Mesendoderm (in vitro differentiated cells): ENCODE measurements around the gene PEX26.
"Not testable (repeated sequence)": the region's sequence is repeated elsewhere in the genome, so short reads cannot be mapped to it uniquely, and the experiment has no call there.

ENCODE experiments used
- DNase-seq: peaks from one replicate; pipeline ENCODE4 v3.0.0; 2013
- H2AK5ac ChIP-seq: 2 replicates; pipeline ENCODE4 v1.6.1; 2013; ENCODE audit warnings: low read length, inconsistent platforms
- H2BK120ac ChIP-seq: 2 replicates; pipeline ENCODE4 v1.6.1; 2013; ENCODE audit warnings: low read depth, mild to moderate bottlenecking, low read length, moderate library complexity, mixed read lengths
- H2BK15ac ChIP-seq: replicated peaks from 2 replicates; pipeline ENCODE4 v1.6.1; 2013; ENCODE audit warnings: low read depth, mild to moderate bottlenecking, moderate library complexity
- H2BK5ac ChIP-seq: 2 replicates; pipeline ENCODE4 v1.6.1; 2013; ENCODE audit warnings: low read length, inconsistent platforms
- H3K18ac ChIP-seq: 2 replicates; pipeline ENCODE4 v1.6.1; 2013; ENCODE audit warnings: mild to moderate bottlenecking, low read length, mixed read lengths
- H3K23ac ChIP-seq: one replicate; pipeline ENCODE4 v1.6.1; 2013; ENCODE audit warnings: low read length
- H3K27ac ChIP-seq: 2 replicates; pipeline ENCODE4 v1.5.1; 2013; ENCODE audit warnings: low read depth, mild to moderate bottlenecking, inconsistent platforms, low read length, moderate library complexity
- H3K27me3 ChIP-seq: 2 replicates; pipeline ENCODE4 v1.6.1; 2013; ENCODE audit warnings: low read length, control low read depth, mild to moderate bottlenecking, inconsistent platforms; ENCODE audit not compliant: insufficient read depth, poor library complexity
- H3K36me3 ChIP-seq: 2 replicates; pipeline ENCODE4 v1.6.1; 2013; ENCODE audit warnings: low read length, inconsistent platforms; ENCODE audit not compliant: control insufficient read depth, insufficient read depth
- H3K4ac ChIP-seq: one replicate; pipeline ENCODE4 v1.6.1; 2013; ENCODE audit warnings: low read depth, mild to moderate bottlenecking, low read length, moderate library complexity
- H3K4me1 ChIP-seq: 2 replicates; pipeline ENCODE4 v1.6.1; 2013; ENCODE audit warnings: low read depth, low read length, inconsistent platforms; ENCODE audit not compliant: control insufficient read depth
- H3K4me2 ChIP-seq: 2 replicates; pipeline ENCODE4 v1.6.1; 2013; ENCODE audit warnings: low read length
- H3K4me3 ChIP-seq: 2 replicates; pipeline ENCODE4 v1.5.1; 2013; ENCODE audit warnings: mild to moderate bottlenecking, low read length
- H3K56ac ChIP-seq: one replicate; pipeline ENCODE4 v1.6.1; 2013; ENCODE audit warnings: low read length
- H3K79me1 ChIP-seq: 2 replicates; pipeline ENCODE4 v1.6.1; 2013; ENCODE audit warnings: low read length, inconsistent platforms
- H3K79me2 ChIP-seq: 2 replicates; pipeline ENCODE4 v1.6.1; 2013; ENCODE audit warnings: mild to moderate bottlenecking, low read length; ENCODE audit not compliant: control insufficient read depth, insufficient read depth
- H3K9ac ChIP-seq: 2 replicates; pipeline ENCODE4 v1.6.1; 2013; ENCODE audit warnings: low read length, inconsistent platforms
- H4K5ac ChIP-seq: one replicate; pipeline ENCODE4 v1.6.1; 2013; ENCODE audit warnings: low read length
- H4K8ac ChIP-seq: one replicate; pipeline ENCODE4 v1.6.1; 2013; ENCODE audit warnings: low read depth, mild to moderate bottlenecking, control low read depth, low read length, moderate library complexity
- WGBS: extraction: QIAGEN DNeasy Blood & Tissue Kit; methylation state at CpG from one replicate; pipeline ENCODE4 v1.1.7; 2013; ENCODE audit warnings: low lambda C conversion rate, missing lambda C conversion rate; ENCODE audit not compliant: insufficient coverage; ENCODE audit errors: extremely low coverage; 5-methylcytosine and 5-hydroxymethylcytosine counted together

Gene PEX26

GRCh38 chr22:18053216-18053946, 24.4 kb upstream of the PEX26 start:
- not testable (repeated sequence) for H3K18ac ChIP-seq, H3K9ac ChIP-seq, H2BK120ac ChIP-seq, H3K79me2 ChIP-seq, H3K4me2 ChIP-seq, H3K27ac ChIP-seq, H3K27me3 ChIP-seq, H2BK5ac ChIP-seq, DNase-seq, H3K4me1 ChIP-seq, H3K4me3 ChIP-seq, H3K56ac ChIP-seq, H4K8ac ChIP-seq, H4K5ac ChIP-seq, H2AK5ac ChIP-seq, H3K23ac ChIP-seq, H2BK15ac ChIP-seq, H3K36me3 ChIP-seq, H3K4ac ChIP-seq, H3K79me1 ChIP-seq
- no CpG with 5 or more reads among the region's 49 CpGs for WGBS

GRCh38 chr22:18055619-18056160, 22.1 kb upstream of the PEX26 start:
- no peaks in the 10 kb centered on the region for H3K4me1 ChIP-seq
- no peak overlapping the region for H3K4me3 ChIP-seq
- H3K23ac ChIP-seq: no peak overlapping the region
- no peak overlapping the region for H3K56ac ChIP-seq
- H3K18ac ChIP-seq: no peak overlapping the region
- H2BK5ac ChIP-seq: no peak overlapping the region
- H2BK15ac ChIP-seq: no peak overlapping the region
- H3K36me3 ChIP-seq: no peaks in the 10 kb centered on the region
- H3K79me2 ChIP-seq: no peaks in the 10 kb centered on the region
- no peak overlapping the region for H3K9ac ChIP-seq
- H3K4ac ChIP-seq: no peak overlapping the region
- H2BK120ac ChIP-seq: no peak overlapping the region
- no peak overlapping the region for H4K5ac ChIP-seq
- no peaks in the 10 kb centered on the region for H3K79me1 ChIP-seq
- no peaks in the 10 kb centered on the region for H3K27me3 ChIP-seq
- no peak overlapping the region for H3K27ac ChIP-seq
- H4K8ac ChIP-seq: no peak overlapping the region
- DNase-seq: no peak
- WGBS: no CpG with 5 or more reads among the region's 7 CpGs
- H3K4me2 ChIP-seq: no peak overlapping the region
- no peak overlapping the region for H2AK5ac ChIP-seq

GRCh38 chr22:18056161-18056666, 21.6 kb upstream of the PEX26 start:
- H4K8ac ChIP-seq: no peak overlapping the region
- no peaks in the 10 kb centered on the region for H3K36me3 ChIP-seq
- no peaks in the 10 kb centered on the region for H3K27me3 ChIP-seq
- no peak overlapping the region for H2BK15ac ChIP-seq
- H3K4ac ChIP-seq: no peak overlapping the region
- H2BK5ac ChIP-seq: no peak overlapping the region
- no peak overlapping the region for H3K56ac ChIP-seq
- no peaks in the 10 kb centered on the region for H3K79me2 ChIP-seq
- H3K18ac ChIP-seq: no peak overlapping the region
- no peak overlapping the region for H3K4me2 ChIP-seq
- H3K9ac ChIP-seq: no peak overlapping the region
- WGBS: no CpG with 5 or more reads among the region's 4 CpGs
- no peaks in the 10 kb centered on the region for H3K79me1 ChIP-seq
- no peak overlapping the region for H2BK120ac ChIP-seq
- H4K5ac ChIP-seq: no peak overlapping the region
- no peak for DNase-seq
- H2AK5ac ChIP-seq: no peak overlapping the region
- no peaks in the 10 kb centered on the region for H3K4me1 ChIP-seq
- H3K4me3 ChIP-seq: no peak overlapping the region
- H3K27ac ChIP-seq: no peak overlapping the region
- no peak overlapping the region for H3K23ac ChIP-seq

DNA sequence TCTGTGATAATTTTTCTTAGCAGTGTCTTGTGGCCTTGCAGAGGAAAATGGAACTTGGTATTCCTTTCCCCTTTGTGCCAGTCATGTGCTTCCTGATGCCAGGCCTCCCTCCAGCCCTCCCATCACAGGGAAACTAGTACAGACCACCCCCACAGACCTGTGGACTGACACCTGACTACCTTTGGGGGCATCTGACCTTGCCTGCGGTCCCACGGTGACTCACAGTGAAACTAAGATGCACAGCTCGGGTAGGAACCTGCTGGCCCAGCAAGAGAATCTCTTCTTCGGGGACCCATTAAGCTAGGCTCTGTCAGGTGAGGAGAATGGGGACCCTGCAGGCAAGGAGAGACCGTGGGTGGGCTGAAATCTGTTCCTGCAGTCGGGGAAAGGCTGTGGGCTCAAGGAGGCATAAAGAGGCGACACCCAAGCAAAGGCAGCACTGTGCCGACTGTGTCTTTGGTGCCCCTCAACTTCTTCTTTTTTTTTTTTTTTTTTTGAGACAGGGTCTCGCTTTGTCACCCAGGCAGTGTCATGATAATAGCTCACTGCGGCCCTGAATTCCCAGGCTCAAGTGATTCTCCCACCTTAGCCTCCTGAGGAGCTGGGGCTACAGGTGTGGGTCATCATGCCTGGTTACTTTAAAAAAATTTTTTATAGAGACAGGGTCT, 20.8 kb upstream of the PEX26 start:
- Histone ChIP-seq H3K27ac (no peak overlapping the region), H3K4me2 (no peak overlapping the region)

GRCh38 chr22:18057568-18058209, 20.1 kb upstream of the PEX26 start:
- no peak overlapping the region for H3K4ac ChIP-seq
- H3K79me1 ChIP-seq: no peaks in the 10 kb centered on the region
- H3K9ac ChIP-seq: no peak overlapping the region
- H2BK5ac ChIP-seq: no peak overlapping the region
- no peaks in the 10 kb centered on the region for H3K4me1 ChIP-seq
- no peak overlapping the region for H2BK15ac ChIP-seq
- no CpG with 5 or more reads among the region's 4 CpGs for WGBS
- H3K23ac ChIP-seq: no peak overlapping the region
- DNase-seq: no peak
- no peak overlapping the region for H2AK5ac ChIP-seq
- H3K4me2 ChIP-seq: no peak overlapping the region
- no peak overlapping the region for H3K56ac ChIP-seq
- H4K8ac ChIP-seq: no peak overlapping the region
- no peak overlapping the region for H3K18ac ChIP-seq
- no peak overlapping the region for H4K5ac ChIP-seq
- no peaks in the 10 kb centered on the region for H3K27me3 ChIP-seq
- H2BK120ac ChIP-seq: no peak overlapping the region
- H3K27ac ChIP-seq: no peak overlapping the region
- no peaks in the 10 kb centered on the region for H3K79me2 ChIP-seq
- H3K36me3 ChIP-seq: no peaks in the 10 kb centered on the region
- H3K4me3 ChIP-seq: no peak overlapping the region

More for the DNA sequence above, 20.8 kb upstream of the PEX26 start:
- Histone ChIP-seq H3K18ac (no peak overlapping the region), H2BK120ac (no peak overlapping the region), H3K4ac (no peak overlapping the region), H3K9ac (no peak overlapping the region), H2BK15ac (no peak overlapping the region), H2BK5ac (no peak overlapping the region), H4K5ac (no peak overlapping the region), H3K4me1 (no peaks in the 10 kb centered on the region), H3K56ac (no peak overlapping the region), H3K79me1 (no peaks in the 10 kb centered on the region), H3K4me3 (no peak overlapping the region), H4K8ac (no peak overlapping the region), H3K79me2 (no peaks in the 10 kb centered on the region), H2AK5ac (no peak overlapping the region), H3K27me3 (no peaks in the 10 kb centered on the region), H3K36me3 (no peaks in the 10 kb centered on the region), H3K23ac (no peak overlapping the region)
- no CpG with 5 or more reads among the region's 10 CpGs for WGBS
- no peak for DNase-seq
